Left ventricle myocardium inferior (tissue), 1 donor: ENCODE data around the gene DBET. TPM values are rescaled to one million over a fixed set of nuclear protein-coding genes. Genes with fewer than 3 reads are reported as not detected.
"Not testable (repeated sequence)": the region's sequence is repeated elsewhere in the genome, so short reads cannot be mapped to it uniquely, and the experiment has no call there.

Source experiments
- DNase-seq: peaks from one replicate; pipeline ENCODE4 v3.0.0-alpha.2; 2020
- H3K27ac ChIP-seq: fragments of 200-600 bp; replicated peaks from 2 replicates; pipeline ENCODE4 v1.8.0; 2021
- H3K27me3 ChIP-seq: fragments of 200-600 bp; 2 replicates; pipeline ENCODE4 v1.8.0; 2021; ENCODE audit warnings: low read depth
- H3K36me3 ChIP-seq: fragments of 200-600 bp; 2 replicates; pipeline ENCODE4 v1.8.0; 2021
- H3K4me1 ChIP-seq: fragments of 200-600 bp; 2 replicates; pipeline ENCODE4 v1.8.0; 2021
- H3K4me3 ChIP-seq: fragments of 200-600 bp; 2 replicates; pipeline ENCODE4 v1.8.0; 2021; ENCODE audit warnings: mild to moderate bottlenecking, moderate library complexity
- H3K9me3 ChIP-seq: fragments of 200-600 bp; replicated peaks from 2 replicates; pipeline ENCODE4 v1.8.0; 2021
- intact Hi-C: fragments of 100-400 bp; cut with micrococcal nuclease; formaldehyde crosslinking; loops from one replicate; pipeline ENCODE4 v1.11.0; 2022
- total RNA-seq: library from RNA; stranded (reverse); fragmentation: NEBNext Ultra II Directional; extraction: Animal tissue kit (Norgen Biotek cat#: 25700); gene quantifications from one replicate; pipeline ENCODE4 v1.2.1, GENCODE V29; 2021
- donor health status: DM: no; HTN: yes; CAD: no; lungs with severe emphysema.

DBET gene
- total RNA-seq, 1 donor from 2014 or later, result not detected

DNA sequence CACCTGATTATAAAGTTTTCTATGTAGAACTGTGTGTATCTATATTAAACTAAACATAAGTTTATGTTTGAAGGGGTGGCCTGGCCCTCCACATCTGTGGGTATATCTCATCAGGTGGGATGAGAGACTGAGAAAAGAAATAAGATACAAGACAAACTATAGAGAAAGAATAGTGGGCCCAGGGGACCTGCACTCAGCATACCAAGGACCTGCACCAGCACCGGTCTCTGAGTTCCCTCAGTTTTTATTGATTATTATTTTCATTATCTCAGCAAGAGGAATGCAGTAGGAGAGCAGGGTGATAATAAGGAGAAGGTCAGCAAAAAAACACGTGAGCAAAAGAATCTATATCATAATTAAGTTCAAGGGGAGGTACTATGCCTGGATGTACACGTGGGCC is 41.9 kb downstream of the DBET start:
- peaks cover 49% of the 10 kb centered on the region for H3K27me3 ChIP-seq
- H3K9me3 ChIP-seq, H3K4me3 ChIP-seq, intact Hi-C loops, H3K27ac ChIP-seq, H3K4me1 ChIP-seq, H3K36me3 ChIP-seq, DNase-seq: not testable (repeated sequence)

DNA sequence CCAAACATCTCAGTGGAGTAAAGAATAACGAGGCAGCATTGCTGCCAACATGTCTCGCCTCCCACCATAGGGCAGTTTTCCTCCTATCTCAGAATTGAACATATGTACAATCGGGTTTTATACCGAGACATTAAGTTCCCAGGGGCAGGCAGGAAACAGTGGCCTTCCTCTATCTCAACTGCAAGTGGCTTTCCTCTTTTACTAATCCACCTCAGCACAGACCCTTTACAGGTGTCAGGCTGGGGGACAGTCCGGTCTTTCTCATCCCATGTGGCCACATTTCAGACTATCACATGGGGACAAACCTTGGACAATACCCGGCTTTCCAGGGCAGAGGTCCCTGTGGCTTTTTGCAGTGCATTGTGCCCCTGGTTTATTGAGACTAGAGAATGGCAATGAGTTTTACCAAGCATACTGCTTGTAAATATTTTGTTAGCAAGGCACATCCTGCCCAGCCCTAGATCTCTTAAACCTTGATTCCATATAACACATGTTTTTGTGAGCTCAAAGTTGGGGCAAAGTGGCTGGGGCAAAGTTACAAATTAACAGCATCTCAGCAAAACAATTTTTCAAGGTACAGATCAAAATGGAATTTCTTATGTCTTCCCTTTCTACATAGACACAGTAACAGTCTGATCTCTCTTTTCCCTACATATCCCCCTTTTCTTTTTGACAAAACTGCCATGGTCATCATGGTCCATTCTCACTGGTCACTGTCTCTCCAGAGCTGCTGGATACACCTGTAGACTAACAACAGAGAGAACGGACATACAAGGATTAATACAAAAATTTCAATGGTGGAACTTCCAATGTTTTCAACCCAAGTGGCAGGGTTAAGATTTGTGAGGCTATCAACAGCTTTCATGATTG is 42.5 kb downstream of the DBET start:
- intact Hi-C loops, H3K4me3 ChIP-seq, H3K4me1 ChIP-seq, H3K27ac ChIP-seq, DNase-seq, H3K9me3 ChIP-seq, H3K36me3 ChIP-seq: not testable (repeated sequence)
- peaks cover 55% of the 10 kb centered on the region for H3K27me3 ChIP-seq

DNA sequence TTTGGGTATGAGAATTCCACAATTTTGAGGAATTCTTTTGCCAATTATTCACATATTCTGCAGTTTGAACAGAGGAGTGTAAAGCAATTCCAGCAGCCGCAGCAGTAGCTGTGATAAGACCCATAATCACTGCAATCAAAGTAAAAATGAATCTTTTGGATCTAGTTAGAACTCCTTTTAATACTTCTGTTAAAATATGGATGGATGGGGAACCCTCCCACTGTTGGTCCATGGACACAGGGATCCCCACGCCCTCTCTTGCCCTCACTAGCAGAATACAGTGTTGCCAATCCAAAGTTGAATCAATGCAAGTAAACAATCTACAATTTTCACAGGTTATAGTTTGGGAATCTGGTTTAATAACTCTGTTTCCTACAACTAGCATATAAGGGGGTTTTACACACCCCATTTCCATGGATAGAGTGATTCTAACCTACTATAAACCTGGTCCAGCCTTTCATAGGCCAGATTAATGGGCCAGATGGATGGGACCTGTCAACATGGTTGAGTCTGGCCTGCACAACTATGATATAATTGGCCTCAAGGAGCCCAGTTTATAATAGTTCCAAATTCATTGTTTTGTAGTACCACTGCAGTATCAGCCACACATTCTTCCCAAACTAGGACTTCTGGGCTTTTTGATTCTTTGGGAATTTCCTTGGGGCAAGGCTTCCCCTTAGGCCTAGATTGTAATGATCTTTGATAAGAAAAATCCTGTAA is 43.6 kb downstream of the DBET start:
- peaks cover 63% of the 10 kb centered on the region for H3K27me3 ChIP-seq
- H3K27ac ChIP-seq, H3K4me3 ChIP-seq, intact Hi-C loops, H3K4me1 ChIP-seq, H3K9me3 ChIP-seq, H3K36me3 ChIP-seq, DNase-seq: not testable (repeated sequence)

DNA sequence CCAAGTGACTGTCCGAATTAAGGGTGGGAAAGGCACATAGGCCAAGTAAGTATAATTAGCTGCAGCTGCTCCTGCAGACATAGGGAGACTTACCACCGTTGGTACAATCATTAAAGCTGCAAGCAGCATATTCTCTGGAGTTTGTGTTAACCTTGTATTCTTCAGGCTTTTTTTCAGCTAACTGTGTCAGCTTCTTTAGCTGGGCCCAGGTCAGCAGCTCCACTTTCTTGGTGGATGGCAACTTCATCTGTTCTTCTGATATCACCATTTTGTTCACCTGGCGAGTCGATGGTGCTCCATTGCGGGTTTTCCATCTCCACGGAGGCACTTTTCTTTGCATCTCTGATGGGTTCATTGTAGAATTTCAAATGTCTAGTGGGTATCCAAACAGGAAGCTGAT is 44.5 kb downstream of the DBET start:
- intact Hi-C loops, H3K27ac ChIP-seq, DNase-seq, H3K36me3 ChIP-seq, H3K4me3 ChIP-seq, H3K4me1 ChIP-seq, H3K9me3 ChIP-seq: not testable (repeated sequence)
- H3K27me3 ChIP-seq, result peaks cover 63% of the 10 kb centered on the region

DNA sequence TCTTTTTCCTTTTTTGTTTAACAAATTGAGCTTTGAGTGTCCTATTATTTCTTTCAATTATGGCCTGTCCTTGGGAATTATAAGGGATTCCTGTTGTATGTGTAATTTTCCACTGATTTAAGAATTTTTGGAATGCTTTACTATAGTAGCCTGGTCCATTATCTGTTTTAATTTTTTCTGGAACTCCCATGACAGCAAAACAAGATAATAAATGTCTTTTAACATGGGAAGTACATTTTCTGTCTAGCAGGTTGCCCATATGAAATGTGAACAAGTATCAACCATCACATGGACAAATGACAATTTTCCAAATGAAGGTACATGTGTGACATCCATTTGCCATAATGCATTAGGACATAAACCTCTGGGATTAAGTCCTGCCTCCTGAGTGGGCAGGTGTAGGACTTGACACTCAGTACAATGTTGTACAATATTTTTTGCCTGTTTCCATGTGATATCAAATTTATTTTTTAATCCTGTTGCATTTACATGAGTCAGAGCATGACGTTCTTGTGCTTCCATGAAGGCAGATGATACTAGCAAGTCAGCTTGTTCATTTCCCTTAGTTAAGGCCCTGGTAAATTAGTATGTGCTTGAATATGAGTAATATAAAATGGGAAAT is 45.2 kb downstream of the DBET start:
- DNase-seq, H3K4me3 ChIP-seq, H3K36me3 ChIP-seq, intact Hi-C loops, H3K9me3 ChIP-seq, H3K27ac ChIP-seq, H3K4me1 ChIP-seq: not testable (repeated sequence)
- peaks cover 63% of the 10 kb centered on the region for H3K27me3 ChIP-seq

DNA sequence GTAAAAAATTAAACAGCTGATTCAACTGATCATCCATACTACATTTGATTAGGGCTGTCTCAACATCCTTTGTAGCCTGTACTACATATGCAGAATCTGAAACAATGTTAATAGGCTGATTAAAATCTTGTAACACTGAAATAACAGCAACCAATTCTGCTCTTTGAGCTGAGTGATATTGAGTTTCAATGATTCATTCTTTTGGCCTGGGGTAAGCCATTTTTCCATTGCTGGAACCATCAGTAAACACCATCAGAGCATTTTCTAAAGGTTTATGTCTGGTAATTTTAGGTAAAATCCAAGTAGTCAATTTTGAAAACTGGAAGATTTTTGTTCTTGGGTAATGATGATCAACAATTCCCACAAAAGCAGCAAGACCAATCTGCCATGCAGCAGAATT is 45.7 kb downstream of the DBET start:
- H3K4me1 ChIP-seq, H3K27ac ChIP-seq, H3K9me3 ChIP-seq, intact Hi-C loops, H3K36me3 ChIP-seq, H3K4me3 ChIP-seq, DNase-seq: not testable (repeated sequence)
- H3K27me3 ChIP-seq, result peaks cover 63% of the 10 kb centered on the region

DNA sequence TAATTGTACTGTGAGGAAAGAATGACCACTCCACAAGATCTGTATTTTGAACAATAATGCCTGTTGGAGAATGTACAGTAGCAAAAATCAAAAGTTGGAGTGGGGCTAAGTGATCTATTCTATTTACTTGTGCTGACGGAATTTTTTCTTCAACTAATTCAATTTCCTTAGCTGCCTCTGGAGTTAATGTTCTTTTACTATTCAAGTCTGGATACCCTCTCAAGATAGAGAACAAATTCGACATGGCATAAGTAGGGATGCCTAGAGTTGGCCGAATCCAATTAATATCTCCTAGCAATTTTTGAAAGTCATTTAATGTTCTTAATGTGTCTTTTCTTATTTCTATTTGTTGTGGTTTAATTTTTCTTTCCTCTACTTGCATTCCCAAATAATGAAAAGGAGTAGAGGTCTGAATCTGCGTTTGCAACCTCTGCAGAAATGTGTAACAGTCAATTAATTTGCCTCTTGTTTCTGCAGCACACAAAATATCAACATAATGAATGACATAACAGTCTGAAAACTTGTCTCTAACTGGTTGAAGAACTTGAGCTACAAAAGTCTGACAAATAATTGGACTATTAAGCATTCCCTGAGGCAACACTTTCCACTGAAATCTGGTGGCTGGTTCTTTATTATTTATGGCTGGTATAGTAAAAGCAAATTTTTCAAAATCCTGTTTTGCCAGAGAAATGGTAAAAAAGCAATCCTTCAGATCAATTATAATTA is 46.4 kb downstream of the DBET start:
- DNase-seq, H3K36me3 ChIP-seq, H3K9me3 ChIP-seq, H3K27ac ChIP-seq, H3K4me3 ChIP-seq, H3K4me1 ChIP-seq, intact Hi-C loops: not testable (repeated sequence)
- H3K27me3 ChIP-seq, result peaks cover 63% of the 10 kb centered on the region

DNA sequence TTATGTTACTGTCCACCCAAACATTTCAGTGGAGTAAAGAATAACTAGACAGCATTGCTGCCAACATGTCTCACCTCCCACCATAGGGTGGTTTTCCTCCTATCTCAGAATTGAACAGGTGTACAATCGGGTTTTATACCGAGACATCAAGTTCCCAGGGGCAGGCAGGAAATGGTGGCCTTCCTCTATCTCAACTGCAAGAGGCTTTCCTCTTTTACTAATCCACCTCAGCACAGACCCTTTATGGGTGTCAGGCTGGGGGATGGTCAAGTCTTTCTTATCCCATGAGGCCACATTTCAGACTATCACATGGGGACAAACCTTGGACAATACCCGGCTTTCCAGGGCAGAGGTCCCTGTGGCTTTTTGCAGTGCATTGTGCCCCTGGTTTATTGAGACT is 48.6 kb downstream of the DBET start:
- H3K27ac ChIP-seq, H3K36me3 ChIP-seq, H3K9me3 ChIP-seq, intact Hi-C loops, H3K4me1 ChIP-seq, H3K4me3 ChIP-seq, DNase-seq: not testable (repeated sequence)
- peaks cover 47% of the 10 kb centered on the region for H3K27me3 ChIP-seq

DNA sequence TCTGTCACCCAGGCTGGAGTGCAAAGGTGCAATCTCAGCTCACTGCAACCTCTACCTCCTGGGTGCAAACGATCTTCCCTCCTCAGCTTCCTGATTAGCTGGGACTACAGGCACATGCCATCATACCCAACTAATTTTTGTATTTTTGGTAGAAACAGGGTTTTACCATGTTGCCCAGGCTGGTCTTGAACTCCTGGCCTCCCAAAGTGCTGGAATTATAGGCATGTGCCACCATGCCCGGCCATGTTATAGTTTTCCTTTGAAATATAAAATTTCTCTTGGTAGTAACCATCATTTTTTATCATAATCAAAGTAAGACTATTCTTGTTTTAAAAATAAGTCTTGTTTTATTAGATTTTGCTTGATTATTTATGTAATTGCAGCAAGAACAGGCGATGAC is 50.7 kb downstream of the DBET start:
- H3K27me3 ChIP-seq, result peaks cover 26% of the 10 kb centered on the region
- DNase-seq, intact Hi-C loops: not testable (repeated sequence)

More for the DNA sequence above, 50.7 kb downstream of the DBET start:
- H3K9me3 ChIP-seq, H3K4me1 ChIP-seq, H3K27ac ChIP-seq, H3K4me3 ChIP-seq, H3K36me3 ChIP-seq: not testable (repeated sequence)

Other genes with a start within 250 kb of the DBET start
- gene FRG1, start 123.6 kb upstream of the DBET start, total RNA-seq, result 32.7 TPM
- gene FRG2, start 37.2 kb upstream of the DBET start, total RNA-seq, result not detected
- not detected for gene DUX4, start 109.3 kb downstream of the DBET start, total RNA-seq